NCI-H345 (cell line): Measurements from ENCODE around the gene RUNX1.

Source experiments
- DNase-seq: peaks from one replicate; lab custom pipeline; 2025; lab: John Stamatoyannopoulos, UW

RUNX1 gene

DNA sequence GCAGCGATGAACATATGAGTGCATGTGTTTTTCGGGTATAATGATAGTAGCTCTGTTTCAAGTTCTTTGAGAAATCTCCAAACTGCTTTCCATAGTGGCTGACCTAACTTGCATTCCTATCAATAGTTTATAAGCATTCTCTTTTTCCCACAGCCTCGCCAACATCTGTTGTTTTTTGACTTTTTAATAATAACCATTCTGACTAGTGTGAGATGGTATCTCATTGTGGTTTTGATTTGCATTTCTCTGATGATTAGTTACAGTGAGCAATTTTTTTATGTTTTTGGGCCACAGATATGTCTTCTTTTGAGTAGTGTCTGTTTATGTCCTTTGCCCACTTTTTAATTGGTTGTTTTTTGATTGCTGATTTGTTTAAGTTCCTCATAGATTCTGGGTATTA lies 10.6 kb upstream of the RUNX1 start:
- DNase-seq = no peak

DNA sequence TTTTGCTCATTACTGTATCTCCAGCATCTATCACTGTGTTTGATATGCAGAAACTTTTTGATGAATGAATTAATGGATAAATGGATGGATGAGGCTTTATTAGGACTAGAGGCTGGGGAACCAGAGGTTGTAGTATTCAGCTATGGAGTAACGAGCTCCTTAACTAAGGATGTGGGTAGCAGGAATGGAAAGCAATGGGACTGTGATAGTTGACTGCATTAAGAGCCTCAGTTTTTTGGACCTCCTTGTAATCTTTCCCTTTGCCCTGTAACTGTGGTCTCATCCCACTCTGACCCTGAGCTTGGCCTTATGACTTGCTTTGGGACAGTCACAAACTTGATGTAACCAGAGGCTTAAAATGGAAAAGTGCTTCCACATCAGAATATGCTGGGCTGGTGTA lies 9.0 kb upstream of the RUNX1 start:
- DNase-seq = no peak

DNA sequence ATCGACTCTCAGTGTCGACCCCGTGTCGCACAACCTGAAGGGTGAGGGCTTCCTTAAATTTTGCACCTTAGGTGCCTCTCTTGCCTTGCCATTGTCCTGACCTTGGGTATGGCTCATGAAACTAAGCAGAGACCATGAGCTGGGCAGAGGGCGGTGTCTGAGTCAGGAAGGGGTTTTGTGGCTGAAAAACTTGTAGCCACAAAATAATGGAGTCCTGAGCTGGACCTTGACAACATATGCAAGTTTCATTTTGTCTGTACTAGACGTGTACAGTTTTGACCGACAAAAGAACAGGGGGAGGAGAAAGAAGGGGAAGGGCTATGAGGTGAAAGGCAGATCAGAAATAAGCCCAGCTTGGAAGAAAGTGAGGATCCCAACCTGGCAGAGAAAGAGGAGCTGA lies 8.3 kb upstream of the RUNX1 start:
- no peak for DNase-seq

DNA sequence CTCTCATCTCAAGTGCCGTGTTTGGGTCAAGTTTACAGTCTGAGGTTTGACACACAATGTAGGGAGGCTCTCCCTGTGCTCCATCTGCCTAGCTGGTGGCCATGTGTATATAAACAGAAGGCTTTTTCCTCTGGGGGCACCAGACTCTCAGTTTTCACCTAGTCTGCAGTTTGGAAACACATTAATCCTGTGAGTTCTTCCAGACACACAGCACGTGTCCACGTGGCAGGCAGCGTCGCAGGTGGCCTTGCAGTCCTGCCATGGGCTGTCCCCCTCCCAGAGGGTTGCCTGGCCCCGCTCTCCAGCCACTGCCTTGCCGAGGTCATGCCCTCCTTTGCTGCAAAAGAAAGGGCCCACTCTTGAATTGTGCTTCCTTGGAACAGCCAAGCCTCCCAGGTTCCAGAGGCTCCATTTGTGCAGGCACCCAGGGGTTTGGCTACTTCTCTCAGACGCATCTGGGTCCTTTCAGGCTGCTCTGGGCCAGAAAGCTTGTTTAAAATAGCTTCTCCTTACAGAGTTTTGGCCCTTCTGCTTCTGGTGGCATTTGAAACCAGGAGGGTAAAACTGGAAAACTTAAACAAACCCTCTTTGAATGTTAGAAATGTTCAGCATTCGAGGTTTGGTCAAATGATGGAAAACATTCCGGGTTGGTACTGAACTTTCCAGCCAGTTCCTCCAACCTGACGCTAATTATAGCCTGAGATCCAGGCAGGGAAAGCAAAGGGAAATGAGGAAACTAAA lies 4.4 kb upstream of the RUNX1 start:
- no peak for DNase-seq

DNA sequence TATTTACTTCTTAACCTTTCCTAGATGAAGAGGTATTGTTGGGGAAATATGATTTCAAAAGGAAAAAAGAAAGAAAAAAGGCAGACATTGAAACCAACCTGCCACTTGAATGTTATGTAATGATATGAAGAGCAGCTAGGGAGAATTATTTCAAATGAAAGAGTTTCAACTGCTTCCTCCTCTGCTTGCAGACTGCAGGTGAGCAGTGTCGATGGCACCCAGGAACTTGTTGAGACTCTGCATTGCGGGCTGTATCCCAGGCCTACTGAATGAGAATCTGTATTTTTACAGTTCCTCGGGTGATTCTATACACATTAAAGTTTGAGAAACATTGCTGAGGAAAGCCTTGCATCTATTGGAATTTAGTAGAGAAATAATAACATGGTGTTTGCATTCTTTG lies 3.7 kb upstream of the RUNX1 start:
- DNase-seq = no peak

DNA sequence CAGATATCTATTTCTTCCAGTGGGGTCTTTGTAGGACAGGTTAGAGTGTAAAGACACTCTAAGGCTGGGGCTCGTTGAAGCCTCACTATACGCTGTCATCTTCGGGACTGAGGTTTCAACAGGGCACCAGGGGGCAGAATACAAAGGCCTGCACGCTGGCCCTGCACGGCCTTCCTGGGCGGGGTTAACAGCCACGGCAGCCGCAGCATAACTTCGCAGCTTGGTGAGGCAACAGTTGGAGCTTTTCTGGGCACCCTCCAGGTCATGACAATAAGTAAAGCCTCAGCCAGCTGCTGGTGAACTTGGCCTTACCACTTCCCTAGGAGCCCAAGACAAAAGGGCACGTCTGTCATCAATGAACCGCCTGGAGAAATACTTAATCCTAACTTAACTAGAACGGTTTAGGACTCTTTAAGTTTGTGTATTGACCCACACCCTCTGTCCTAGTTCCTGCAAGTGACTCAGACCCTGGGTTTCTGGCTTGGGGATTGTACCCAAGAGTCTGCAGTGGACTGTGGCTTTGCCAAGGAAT lies 2.3 kb upstream of the RUNX1 start:
- DNase-seq = no peak

DNA sequence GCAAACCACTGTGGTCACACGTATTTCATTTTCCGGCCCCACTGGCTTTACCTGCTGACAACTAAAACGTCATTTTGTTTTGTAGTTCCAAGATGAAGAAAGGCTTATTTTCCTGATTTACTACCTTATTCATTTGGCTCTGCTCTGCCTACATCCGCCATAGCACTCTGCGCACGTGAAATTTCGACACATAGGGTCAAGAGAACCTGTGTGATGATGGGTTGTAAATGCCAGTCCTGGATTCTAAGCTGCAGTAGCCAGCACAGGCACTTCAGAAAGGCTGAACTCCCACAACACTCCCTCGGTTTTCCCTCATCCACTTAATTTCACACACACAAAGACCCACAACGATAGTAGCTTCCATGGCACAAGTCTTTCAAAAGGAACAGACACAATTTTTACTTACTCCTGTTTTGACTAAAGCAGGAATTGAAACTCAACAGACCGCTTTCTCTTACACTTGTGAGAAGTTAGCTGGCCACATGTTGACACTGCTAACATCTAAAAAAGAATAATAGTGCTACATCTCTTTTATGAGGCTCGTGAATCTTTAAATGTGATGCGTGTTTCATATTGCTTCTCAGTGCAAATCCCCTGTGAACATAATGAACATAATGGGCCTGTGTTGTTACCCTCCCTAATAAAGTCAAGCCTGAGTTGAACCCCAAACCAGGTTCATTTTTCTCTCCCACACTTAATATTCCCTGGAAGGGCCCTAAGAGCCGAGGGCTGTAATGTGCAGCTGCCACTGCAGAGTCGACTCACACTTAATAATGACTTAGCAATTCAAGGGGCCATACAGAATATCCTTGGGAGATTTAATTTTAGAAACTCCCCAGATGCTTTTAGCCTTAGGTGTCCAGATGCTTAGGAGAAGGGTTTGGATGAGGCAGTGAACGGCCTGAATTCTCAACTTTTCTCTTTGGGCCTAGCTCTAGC lies 1.5 kb upstream of the RUNX1 start:
- no peak for DNase-seq

DNA sequence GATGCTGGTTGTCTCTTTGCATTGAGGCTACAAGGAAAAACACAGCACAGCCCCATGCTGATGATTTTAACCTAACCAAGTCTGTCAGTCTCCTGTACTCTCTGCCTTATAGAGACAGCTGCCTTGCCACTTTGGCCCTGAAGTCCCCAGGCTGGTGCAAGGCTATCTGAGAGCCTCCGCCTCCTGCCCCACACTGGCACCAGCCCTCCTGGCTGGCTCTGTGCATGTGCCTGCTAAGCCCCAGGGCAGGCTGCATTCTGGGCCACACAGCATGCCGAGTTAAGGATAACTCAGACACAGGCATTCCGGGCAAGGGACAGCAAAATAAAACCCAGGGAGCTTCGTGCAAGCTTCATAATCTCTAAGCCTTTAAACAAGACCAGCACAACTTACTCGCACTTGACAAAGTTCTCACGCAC lies 910 bp downstream of the RUNX1 start:
- DNase-seq = no peak

DNA sequence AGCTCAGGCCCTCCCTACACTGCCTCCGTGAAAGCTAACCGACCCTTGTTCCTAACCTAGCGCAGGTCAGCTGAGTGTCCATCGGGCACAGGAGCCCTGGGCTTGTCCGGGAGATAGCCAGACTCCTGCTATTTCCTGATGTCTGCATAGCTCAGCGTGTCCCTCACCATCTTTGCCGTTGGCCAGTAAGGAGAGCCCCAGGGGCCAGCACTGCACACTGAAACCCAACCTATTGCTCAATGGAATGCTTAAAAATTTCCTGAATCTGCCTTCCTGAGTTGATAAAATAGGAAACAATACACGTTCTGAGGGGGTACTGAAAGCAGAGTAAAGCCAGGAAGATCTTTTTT lies 2.2 kb downstream of the RUNX1 start:
- DNase-seq = no peak

DNA sequence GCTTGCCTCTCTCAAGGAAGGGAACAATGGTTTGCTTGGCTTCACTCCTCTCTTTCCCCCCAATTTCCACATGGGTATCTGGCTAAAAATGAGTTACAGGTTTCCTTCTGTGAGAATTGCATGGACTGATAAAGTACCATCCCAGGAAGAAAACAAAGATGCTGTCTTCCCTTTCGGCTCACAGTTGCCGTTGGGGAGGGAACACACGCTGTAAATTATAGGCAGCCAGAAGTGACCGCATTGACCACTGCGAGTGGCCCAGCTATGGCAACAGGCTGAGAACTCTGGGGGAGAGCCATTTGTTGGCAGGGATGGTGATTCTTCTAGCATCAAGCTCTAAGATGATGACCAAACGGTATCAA lies 2.9 kb downstream of the RUNX1 start:
- DNase-seq = no peak

DNA sequence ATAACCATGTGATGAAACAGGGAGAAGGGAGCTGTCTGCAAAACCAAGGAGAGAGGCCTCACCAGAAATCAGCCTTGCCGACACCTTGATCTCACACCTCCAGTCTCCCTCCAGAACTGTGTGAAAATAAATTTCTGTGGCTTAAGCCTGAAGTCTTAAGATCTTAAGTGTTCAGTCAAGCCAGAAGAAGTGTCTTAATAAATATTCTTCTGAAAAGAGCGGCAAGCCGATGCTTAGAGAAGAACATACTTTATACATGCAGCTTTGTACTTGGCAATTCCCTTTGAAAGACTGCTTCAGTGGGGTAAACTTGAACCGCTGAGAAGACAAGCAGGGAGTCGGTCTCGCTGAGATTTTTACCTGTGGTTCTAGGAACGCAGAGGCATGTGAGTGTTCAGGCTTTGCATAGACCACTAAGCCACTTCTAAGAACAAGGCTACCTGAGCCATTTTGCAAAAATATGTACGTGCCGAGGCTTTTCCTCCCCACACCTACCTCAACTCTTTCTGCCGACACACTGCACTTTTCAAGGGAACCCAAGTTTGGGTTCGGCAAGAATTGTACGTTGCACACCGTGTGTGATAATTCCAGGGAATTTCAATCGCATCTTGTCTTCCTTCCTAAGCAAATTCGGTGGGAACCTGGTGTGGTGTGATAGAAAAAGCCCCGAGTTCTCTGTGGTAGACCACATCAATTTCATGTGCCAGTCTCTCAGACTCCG lies 3.4 kb downstream of the RUNX1 start:
- DNase-seq = no peak

DNA sequence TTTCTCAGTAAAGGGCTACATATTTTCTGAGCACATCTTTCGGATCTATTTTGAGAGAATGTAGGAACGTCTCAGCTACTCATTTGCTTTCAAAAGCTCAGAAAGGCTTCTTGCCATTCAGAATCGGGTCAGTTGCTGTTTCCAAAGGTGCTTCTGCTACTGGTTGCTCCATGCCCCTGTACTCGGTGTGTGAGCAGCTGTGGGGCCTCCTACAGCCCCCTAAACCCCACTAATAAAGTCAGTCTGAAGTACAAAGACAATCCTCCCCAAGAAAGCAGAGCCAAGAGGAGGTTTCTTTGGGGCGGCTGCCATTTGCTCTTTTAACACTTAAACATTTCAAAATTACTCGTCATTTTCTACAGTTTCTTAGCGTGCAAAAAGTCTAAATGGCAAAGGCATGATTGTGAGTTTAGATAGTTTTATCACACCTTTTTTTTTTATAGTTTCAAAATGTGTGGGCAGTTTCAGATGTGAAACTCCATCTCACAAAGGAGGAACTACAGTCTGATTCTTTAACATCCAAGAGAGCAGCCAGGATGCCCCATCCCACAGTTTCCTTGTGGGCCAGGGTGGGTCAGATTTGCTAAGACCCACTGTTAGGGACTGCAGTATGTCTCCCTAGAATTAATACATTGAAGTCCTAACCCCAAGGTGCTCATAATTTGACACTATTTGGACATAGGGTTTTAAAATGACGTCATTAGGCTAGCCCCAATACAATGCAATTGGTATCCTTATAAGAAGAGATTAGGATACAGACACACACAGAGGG lies 4.1 kb downstream of the RUNX1 start:
- no peak for DNase-seq

DNA sequence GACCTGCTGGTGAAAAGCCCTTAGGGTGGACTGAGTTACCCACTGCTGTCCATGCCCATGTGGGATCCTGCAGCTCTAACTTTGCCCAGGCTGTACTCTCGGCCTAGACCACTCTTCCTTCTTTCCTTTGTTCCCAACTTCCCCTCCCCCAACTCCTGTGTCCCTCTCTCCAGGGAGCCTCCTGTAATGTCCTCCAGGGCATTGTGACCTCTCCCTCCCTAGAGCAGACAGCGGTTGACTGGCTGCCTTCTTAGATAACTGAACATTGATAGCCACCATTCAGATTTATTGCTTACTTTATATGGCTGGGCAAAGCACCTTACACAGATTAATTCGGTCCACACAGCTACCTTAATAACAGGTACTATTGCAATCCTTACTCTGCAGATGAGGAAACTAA lies 5.0 kb downstream of the RUNX1 start:
- DNase-seq = no peak

DNA sequence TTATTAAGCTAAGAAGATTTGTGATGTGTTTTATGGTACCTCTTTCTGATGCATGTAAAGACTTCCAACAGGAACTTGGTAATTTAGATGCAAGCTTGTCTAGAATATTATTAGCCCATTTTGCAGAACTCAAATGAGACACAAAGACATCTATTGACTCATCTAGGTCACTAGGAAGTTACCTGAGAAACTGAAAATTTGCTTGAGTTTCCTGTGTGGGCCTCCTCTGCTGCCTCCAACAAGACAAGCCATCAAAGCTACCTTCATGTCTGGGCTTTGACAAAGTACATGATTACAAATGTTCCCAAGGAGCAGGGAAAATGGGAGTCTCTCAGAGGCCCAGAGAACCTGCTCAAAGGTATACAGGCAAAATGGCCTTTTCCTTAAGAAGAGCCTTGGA lies 5.6 kb downstream of the RUNX1 start:
- DNase-seq = no peak

DNA sequence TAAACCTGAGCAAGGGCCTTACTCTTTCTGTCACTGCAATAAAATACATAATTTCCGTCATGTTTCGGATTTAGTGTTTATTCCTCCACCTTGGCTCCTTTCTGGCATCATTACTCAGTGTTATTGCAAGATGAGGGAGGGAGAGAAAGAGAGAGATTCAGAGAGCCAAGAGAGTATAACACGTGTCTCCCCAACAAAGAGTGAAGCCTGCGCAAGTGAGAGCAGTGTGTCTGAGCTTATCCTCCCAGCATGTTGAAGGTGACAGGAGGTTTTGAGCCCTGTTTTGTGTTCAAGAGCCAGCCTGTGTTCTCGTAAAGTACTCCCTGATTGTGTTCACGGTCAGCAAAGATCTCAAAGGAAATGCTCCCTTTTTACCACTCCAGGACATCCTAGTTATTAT lies 6.3 kb downstream of the RUNX1 start:
- no peak for DNase-seq

DNA sequence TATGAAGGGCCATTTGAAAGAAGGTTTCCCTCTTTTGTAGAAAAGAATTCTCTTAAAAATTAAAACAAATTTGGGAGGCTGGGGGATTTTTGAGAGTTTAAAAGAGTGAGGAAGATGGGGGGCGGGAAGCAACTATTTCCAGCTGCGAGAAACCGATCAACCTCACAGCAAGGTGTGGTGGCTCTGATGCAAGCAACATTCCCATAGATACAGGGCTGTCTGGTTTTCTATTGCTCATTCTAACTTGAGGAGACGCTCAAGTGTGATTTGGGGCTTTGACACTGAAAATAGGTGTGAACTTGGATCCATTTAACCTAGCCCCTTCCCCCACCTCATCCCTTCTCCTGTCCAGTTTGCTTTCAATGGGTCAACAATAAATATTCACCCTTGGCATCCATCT lies 7.2 kb downstream of the RUNX1 start:
- no peak for DNase-seq

DNA sequence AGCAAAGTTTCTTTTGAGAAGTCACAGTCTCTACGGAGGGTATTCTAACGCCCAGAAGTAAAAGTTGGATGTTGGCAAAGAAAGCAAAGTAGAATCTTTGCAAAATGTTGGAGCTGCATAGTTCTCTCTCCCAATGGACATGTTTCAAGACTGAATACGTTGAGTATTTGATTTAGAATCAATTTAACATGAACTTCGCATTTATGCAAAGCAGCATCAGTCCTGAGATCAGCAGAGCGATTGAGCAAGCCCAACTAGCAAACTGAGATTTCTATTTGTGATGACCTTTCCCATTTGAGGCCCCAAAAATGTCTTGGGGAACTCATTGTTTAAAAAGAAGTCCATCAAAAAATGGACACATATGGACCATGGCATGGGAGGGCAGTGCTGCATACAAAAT lies 8.0 kb downstream of the RUNX1 start:
- no peak for DNase-seq

DNA sequence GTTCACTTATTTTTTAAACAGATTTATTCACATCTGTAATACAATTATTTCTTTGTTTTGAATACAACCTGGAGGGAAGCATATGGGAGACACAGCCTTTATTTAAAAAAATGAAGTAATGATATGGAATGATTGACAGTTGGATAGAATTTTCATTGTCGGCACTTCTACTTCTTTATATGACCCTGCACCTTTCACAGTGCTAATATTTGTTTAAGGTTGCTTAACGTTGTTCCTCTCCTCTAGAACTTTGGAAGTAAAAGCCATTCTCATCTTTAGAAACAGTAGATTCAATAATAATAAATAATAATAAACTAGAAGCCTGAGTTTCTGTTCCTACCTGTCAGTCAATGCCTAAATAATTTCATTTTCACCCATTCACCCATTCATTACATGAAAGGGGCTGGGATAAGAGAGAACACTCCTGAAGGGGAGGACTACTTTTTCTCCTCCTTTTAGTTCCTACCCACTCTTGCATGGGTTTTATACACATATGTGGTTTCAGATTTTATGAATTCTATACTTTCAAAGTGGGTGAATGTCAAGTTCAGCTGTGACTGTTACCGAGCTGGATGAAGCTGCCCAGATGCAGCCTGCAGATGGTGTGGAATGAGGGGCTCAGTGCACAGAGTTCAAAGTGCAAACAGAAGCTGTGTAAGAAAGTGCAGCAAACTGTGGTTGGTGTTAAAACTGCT lies 9.4 kb downstream of the RUNX1 start:
- no peak for DNase-seq

DNA sequence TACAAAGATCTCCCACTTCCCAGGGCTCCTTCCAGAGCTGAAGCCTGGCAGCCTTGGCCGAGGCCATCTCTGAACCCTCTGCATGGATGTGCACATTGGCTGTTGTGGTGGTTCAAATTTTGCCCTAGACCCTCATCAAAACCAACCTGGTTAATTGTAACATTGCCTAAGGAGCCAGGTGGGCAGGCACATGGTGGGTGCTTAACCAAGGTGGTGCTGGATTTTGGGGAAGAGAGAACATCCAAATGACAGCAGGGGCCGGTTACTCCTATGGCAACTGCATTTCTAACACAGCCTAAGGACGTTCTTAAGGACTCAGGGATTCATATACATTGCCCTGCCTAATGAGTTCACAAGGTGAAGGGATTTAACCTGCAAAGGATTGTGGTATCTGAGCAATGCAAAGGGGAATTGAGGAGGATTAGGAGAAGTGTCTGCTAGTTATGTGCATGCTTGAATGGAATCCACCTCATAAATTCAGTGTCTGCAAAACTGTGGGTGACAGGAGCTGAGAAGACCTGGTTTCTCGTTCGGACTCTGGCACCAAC lies 10.3 kb downstream of the RUNX1 start:
- no peak for DNase-seq

DNA sequence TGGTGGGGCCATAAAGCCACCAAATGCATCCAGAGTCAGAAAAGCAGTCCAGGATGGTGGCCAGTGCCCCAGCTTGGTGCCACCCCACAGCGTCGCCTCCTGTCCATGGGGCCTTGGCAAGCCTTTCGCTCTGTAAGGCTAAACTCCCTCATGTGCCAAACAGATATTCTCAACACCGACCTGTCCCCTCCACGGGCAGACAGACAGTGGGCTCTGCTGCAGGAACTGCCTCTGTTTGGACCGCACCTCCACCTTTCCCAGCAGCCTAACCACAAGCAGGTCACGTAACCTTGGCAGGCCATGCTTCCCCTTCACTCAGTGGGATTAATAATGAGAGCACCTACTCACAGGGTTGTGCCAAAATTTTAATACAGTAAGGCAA lies 11.7 kb downstream of the RUNX1 start:
- no peak for DNase-seq
